NCI-H1092 (cell line): Measurements from ENCODE around the gene ELOVL6.
"Not testable (repeated sequence)": the region's sequence is repeated elsewhere in the genome, so short reads cannot be mapped to it uniquely, and the experiment has no call there.

ENCODE experiments used
- DNase-seq: peaks from one replicate; lab custom pipeline; 2025; lab: John Stamatoyannopoulos, UW

ELOVL6 gene

GRCh38 chr4:110160618-110161017, 37.8 kb downstream of the ELOVL6 start:
- DNase-seq, result no peak

- no peak for DNase-seq
Measured at GRCh38 chr4:110159541-110159940, 38.9 kb downstream of the ELOVL6 start.

DNA sequence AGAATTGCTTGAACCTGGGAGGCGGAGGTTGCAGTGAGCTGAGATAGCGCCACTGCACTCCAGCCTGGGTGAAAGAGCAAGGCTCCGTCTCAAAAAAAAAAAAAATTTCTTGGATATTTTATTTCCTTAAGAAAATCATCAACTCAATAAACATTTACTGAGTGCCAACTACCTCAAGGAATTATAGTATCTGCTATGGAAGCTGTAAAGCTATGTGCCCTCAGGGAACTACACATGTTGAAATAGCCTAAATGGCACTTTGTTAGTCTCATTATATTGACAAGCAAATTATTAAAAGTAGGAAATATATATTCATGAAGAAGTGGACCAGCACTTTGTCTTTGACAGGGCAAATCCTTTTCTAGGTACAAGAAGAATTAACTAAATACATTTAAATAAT, 40.8 kb downstream of the ELOVL6 start:
- no peak for DNase-seq

GRCh38 chr4:110157166-110157565, 41.2 kb downstream of the ELOVL6 start:
- not testable (repeated sequence) for DNase-seq

DNA sequence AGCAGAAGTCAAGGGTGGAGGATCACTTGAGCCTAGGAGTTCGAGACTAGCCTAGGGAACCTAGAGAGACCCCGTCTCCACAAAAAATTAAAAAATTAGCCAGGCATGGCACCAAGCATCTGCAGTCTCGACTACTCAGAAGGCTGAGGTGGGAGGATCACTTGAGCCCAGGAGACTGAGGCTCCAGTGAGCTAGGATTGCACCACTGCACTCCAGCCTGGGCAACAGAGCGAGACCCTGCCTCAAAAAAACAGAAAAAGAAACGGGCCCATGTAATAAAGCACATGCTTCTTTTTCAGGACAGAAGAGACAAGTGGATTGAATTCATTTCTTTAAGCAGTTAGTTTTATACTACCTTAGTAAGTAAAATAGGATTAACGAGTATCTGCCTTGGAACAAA, 42.0 kb downstream of the ELOVL6 start:
- no peak for DNase-seq

- DNase-seq, result no peak
Measured at GRCh38 chr4:110155654-110156053, 42.8 kb downstream of the ELOVL6 start.

- no peak for DNase-seq
Measured at GRCh38 chr4:110154582-110154981, 43.8 kb downstream of the ELOVL6 start.

- DNase-seq, result no peak
Measured at GRCh38 chr4:110152386-110152785, 46.0 kb downstream of the ELOVL6 start.

GRCh38 chr4:110149089-110149488, 49.3 kb downstream of the ELOVL6 start:
- DNase-seq, result no peak

DNA sequence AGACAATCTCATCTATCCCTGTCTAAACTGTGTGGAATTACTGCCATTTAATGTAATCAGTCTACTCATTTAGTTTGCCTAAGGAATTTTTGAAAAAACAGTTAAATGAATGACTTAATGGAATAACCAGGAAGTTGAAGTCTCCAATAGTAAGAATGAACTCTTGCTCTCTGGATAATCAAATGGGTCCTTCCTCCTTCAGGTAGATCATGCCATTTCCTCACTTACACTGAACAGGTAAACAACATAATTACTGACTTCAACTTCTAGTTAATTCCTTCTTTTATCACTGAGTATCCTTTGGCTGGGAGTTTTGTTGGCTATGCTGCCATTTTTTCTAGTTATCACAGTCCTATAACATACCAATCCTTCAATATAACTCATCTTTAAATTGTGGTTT, 56.0 kb downstream of the ELOVL6 start:
- DNase-seq, result no peak

- DNase-seq, result no peak
Measured at GRCh38 chr4:110139815-110140214, 58.6 kb downstream of the ELOVL6 start.

DNA sequence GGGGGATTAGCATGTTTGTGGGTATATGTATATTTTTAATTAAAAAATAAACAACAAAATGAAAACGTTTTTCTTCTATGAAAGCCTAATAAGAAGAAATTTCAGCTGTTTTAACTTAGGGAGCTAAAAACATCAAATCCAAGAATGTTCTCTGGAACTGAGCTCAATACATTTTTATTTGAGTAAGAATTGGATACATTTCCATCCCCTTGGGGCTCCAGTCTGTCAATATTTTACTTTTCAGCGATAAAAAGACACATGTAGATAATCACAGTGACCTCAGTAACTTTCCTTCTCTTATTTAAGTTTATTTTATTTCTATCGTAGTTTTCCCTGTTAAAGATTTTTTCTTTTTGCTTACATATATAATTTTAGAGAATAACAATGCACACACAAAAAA, 59.3 kb downstream of the ELOVL6 start:
- DNase-seq, result no peak

DNA sequence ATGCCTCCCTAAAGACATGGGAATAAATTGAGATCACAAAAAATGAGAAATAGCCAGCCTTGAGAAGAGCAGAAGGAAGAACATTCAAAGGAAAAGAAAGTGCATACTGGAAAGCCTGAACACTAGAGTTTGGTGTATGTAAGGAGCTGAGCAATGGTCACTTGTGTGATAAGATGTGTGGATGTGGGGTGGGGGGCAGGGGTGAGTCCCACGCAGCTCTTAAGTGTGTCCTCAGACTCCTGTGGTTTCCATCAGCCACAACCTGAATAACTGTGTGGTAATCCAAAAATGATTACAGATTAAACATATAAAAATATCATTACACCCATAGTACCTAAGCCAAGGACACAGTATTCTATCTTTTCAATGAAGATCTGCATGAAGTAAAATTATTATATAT, 59.9 kb downstream of the ELOVL6 start:
- DNase-seq, result no peak

DNA sequence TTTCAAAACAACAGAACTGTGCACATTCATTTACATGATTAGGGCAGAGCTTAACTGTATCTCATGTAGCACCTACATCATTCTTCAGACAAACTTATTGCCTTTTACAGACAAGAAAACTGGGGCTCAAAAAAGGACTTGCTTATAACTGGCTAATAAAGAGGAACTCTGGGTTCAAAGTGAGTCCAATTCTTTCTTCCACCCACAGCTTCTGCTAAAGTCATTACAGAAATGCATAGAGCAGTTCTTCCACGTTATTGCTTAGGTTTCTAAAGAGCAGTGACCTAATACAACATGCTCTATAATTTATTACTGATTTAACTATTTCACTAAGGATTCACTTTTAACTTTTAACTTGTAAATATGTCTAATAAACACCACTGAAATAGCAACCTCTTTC, 60.6 kb downstream of the ELOVL6 start:
- DNase-seq, result no peak

DNA sequence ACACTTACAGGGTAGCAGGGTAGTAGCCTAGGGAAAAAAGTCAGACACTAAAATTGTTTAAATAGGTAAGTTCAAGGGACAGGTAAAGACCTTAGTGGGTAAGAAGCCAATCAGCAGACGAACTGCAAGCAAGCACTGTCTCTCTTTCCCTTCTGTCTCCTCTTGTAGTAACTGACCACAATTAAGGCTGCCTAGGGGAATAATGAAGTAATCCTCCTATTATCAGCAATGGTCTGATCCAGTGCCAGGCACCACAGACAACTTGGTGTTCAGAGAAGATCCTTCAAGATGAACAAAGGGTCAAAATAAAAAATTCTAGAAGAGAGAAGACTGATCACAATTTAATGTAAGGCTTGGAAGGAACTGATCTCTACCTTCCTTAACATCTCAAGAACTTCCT, 62.9 kb downstream of the ELOVL6 start:
- no peak for DNase-seq

DNA sequence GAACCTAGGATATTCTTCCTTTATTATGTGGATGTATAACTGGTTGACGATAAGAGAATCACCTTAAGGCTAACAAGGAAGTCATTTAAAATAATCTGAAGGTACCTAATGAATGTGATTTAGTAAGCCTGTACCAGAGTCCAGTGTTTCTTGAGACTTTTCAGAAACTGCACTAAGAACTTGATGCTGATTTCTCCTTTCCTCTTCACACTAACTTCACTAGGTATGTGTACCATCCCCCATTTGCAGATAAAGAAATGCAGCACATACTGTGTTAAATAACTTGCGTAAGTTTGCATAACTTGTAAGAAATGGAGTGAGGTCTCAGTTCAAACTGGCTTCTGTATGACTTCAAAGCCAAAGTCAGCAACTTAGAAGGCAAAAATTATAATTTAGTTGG, 63.3 kb downstream of the ELOVL6 start:
- no peak for DNase-seq

GRCh38 chr4:110134269-110134869, 64.0 kb downstream of the ELOVL6 start:
- no peak for DNase-seq

DNA sequence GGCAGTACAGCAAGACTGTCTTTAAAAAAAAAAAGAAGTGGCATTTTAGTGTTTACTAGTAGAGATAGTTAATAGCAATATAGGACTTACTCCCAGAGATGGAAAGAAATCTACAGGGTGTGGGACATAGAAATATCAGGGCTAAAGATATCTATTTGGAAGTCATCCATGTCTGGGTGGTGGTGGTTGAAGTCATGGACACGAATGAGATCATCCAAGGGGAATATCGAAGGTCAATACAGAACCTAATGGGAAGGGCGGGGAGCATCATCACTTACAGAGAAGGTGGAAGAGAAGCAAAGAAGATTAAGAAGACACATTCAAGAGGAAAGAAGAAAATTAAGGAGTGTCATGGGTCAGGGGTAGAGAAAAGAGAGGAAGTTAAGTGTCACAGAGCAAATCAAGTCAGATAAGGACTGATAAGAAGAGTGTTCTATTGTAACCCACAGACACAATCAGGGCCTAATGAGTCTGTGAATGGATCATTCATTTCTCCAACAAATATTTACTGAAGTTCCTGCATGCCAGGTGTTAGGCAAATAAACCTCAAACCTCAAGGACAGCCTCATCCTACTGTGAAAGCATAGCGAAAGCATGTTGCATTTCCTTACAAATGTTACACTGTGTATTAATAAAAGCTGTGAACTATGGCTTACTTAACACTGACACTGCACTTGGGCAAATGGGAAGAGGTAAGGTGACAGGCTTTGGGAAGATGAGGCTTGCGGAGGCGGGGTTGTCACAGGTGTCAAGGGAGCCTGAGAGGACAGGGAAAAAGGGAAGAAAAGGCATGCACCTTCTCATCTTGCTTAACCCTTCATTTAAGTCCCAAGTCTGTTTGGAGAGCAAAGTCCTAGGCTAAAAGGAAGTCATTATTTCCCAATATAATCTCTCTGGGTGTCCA, 65.3 kb downstream of the ELOVL6 start:
- DNase-seq, result no peak

DNA sequence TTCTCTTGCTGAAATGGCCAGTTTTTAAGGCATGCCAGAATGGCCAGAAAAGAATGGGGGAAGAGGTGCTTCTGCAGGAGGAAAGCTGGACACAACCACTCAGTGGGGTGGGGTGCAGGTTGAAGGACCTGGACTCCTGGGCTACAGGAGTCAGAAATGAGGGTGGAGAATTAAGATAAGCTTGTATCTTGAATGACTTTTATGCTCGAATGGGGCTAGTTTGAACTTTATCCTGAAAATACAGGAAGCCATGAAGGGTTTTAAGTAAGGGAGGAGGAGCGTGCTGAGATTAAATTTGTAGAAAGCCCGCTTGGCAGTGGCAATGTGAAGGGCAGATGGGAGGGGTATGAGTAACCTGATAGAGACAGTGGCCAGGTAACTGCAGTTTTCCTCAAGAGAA, 66.5 kb downstream of the ELOVL6 start:
- no peak for DNase-seq

DNA sequence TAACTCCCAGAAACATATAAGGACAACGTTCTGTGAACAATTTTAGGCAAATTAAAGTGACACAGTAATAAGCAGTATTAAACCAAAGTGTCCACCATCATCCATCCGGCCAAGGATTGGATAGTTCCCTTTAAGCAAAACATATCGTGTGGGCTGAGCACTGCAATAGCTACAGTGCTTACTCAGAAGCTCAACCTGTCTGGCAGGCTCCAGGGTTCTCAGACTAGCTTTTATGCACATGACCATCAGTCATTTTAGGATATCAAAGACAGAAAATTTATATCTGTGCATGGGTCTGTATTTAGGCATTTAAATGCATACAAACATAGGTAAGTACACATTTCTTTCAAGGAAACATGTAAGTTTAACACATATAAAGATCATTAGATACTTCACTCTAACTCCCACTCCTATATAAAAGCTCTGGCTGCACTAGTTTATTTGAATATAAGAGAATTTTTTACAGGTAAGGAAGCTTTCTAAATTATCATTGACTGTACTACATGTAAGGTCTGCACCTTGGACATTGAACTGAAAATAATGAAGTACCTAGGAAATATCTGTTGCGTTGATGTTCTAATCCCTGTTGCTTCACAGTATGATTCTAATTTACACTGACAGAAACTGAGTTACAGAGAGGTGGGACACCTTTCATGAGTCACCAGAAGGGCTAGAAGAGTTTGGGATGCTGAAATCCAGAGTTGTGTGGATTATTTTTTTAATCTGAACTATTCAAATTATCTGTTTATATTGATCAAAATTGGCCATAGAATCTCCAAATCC, 67.6 kb downstream of the ELOVL6 start:
- DNase-seq, result no peak

GRCh38 chr4:110129544-110129943, 68.9 kb downstream of the ELOVL6 start:
- DNase-seq, result no peak

DNA sequence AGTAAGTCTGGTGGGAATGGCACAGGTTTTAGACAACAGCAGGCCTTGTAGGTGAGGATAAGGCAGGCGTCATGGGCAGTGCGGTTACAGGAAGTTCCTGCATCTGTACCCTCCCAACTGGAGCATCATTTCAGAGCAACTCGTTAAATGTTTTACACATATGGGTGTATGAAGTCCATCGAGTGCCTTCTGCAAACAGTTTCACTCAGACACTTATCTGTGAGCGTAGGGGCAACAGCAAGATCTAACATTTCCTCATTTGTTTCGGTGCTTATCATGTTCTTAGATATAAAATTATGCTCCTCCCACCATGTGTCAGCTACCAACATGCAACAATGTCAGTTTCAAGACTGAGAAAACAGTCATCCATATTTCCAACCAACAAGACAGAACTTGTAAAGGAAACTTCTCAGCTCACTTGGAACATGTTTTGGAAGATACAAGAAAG, 69.9 kb downstream of the ELOVL6 start:
- no peak for DNase-seq

DNA sequence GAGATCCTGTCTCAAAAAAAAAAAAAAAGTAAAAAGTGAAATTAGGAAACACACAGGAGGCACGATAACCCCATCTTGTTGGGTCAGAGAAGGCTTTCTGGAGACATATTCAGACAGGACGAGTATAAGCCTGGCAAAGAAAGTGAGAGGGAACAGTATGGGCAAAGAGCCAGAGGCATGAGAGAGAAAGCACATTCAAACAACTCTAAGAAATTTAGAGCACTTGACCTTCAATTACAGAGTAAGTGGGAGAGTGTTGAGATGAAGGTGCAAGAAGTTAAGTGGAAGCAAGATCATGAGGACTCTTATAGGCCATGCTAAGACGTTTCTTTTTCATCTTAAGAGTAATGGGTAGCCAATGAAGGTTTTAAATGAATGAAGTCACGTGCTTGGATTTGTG, 70.4 kb downstream of the ELOVL6 start:
- DNase-seq, result no peak
